PC-9 (cell line): ENCODE data around the gene TMEM63C. TPM values are rescaled to one million over a fixed set of nuclear protein-coding genes. Genes with fewer than 3 reads are reported as not detected.

Source experiments
- BruUV-seq: library from RNA; stranded (reverse); fragments of 400-500 nt; replicated peaks from 2 replicates; lab custom pipeline; 2021; lab: Mats Ljungman, UMichigan
- CTCF ChIA-PET: fragments of 300-600 bp; sonication (Branson Sonifier 250); formaldehyde crosslinking; loops from one replicate; lab custom pipeline; 2022; ENCODE audit warnings: antibody characterized with exemption; lab: Charles Lee
- POLR2A ChIA-PET: fragments of 300-600 bp; sonication (Branson Sonifier 250); formaldehyde crosslinking; loops from one replicate; lab custom pipeline; 2022; ENCODE audit warnings: antibody characterized with exemption; ENCODE audit not compliant: unreplicated experiment; lab: Charles Lee
- DNase-seq, 2 experiments: peaks; one replicate each; pipeline versions ENCODE4 v3.0.0 to v3.0.0-alpha.2; 2015 to 2022; ENCODE audit warnings: mixed read lengths in 1 of 2
- H2AFZ ChIP-seq: fragments of 200-600 bp; sonication (generic); 2 replicates; pipeline ENCODE4 v1.8.1; 2017; ENCODE audit warnings: antibody characterized with exemption
- H3F3A ChIP-seq: fragments of 200-600 bp; sonication (generic); 2 replicates; pipeline ENCODE4 v1.8.1; 2017; ENCODE audit warnings: antibody characterized with exemption, mild to moderate bottlenecking, low read depth; ENCODE audit not compliant: insufficient read depth
- H3K27ac ChIP-seq: fragments of 200-600 bp; sonication (generic); 2 replicates; pipeline ENCODE4 v1.6.1; 2016; ENCODE audit warnings: mixed run types
- H3K27me3 ChIP-seq: fragments of 200-600 bp; sonication (generic); 2 replicates; pipeline ENCODE4 v1.6.1; 2016; ENCODE audit warnings: low read depth, mixed run types; ENCODE audit not compliant: insufficient read depth
- H3K36me3 ChIP-seq: fragments of 200-600 bp; sonication (generic); 2 replicates; pipeline ENCODE4 v1.6.1; 2016; ENCODE audit warnings: low read depth, mixed run types
- H3K4me1 ChIP-seq: fragments of 200-600 bp; sonication (generic); replicated peaks from 2 replicates; pipeline ENCODE4 v1.6.1; 2016; ENCODE audit warnings: mixed run types; ENCODE audit not compliant: insufficient read depth
- H3K4me2 ChIP-seq: fragments of 200-600 bp; sonication (generic); 2 replicates; pipeline ENCODE4 v1.6.1; 2017; ENCODE audit warnings: mixed run types
- H3K4me3 ChIP-seq: fragments of 200-600 bp; sonication (generic); 2 replicates; pipeline ENCODE4 v1.6.1; 2016; ENCODE audit warnings: mixed run types
- H3K79me2 ChIP-seq: fragments of 200-600 bp; sonication (generic); 2 replicates; pipeline ENCODE4 v1.6.1; 2017; ENCODE audit warnings: low read depth, mixed run types
- H3K9me2 ChIP-seq: fragments of 200-600 bp; sonication (generic); 2 replicates; pipeline ENCODE4 v1.8.1; 2017; ENCODE audit warnings: mild to moderate bottlenecking; ENCODE audit not compliant: insufficient read depth
- H3K9me3 ChIP-seq: fragments of 200-600 bp; sonication (generic); 2 replicates; pipeline ENCODE4 v1.8.1; 2016; ENCODE audit warnings: low read depth; ENCODE audit not compliant: insufficient read depth
- H4K20me1 ChIP-seq: fragments of 200-600 bp; sonication (generic); 2 replicates; pipeline ENCODE4 v1.8.1; 2017; ENCODE audit not compliant: insufficient read depth
- EZH2 ChIP-seq: fragments of 200-600 bp; sonication (generic); IDR thresholded peaks from 2 replicates; pipeline ENCODE4 v1.8.0; 2017; ENCODE audit warnings: antibody characterized with exemption, low read depth
- intact Hi-C: fragments of 100-400 bp; cut with micrococcal nuclease; formaldehyde crosslinking; loops from one replicate; pipeline ENCODE4 v1.10.0; 2022; ENCODE audit not compliant: unreplicated experiment
- total RNA-seq: library from RNA; stranded (reverse); gene quantifications from 2 replicates; pipeline ENCODE4 v1.2.3, GENCODE V29; 2021
- TF ChIP-seq, protein P1 (sequence below): fragments of 200-600 bp; sonication (generic); conservative IDR thresholded peaks from 2 replicates; pipeline ENCODE4 v1.6.1; 2017; ENCODE audit warnings: mixed run types, antibody characterized with exemption, mild to moderate bottlenecking, moderate library complexity

Gene TMEM63C
- total RNA-seq, 1 experiment from 2014 or later: 2.2 TPM

DNA sequence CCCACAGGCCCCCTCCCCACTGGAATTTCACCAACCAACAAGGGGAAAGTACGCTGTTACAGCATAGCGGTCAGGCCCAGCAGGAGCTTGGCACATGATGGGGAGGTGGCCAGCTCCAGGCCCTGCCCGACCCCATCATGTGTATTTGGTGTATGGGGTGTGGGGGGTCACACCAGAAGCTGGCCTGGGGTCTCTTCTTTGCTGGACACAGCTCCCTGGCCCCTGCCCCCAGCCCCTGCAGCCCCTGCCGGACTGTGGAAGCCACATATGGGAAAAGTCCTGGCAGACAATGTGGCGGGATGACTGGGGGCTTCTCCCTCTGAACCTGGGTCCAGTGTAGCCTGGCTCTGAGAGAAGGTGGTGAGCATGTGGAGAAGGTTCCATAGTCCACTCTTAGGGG, 77.0 kb downstream of the TMEM63C start:
- TF ChIP-seq, protein P1, sequence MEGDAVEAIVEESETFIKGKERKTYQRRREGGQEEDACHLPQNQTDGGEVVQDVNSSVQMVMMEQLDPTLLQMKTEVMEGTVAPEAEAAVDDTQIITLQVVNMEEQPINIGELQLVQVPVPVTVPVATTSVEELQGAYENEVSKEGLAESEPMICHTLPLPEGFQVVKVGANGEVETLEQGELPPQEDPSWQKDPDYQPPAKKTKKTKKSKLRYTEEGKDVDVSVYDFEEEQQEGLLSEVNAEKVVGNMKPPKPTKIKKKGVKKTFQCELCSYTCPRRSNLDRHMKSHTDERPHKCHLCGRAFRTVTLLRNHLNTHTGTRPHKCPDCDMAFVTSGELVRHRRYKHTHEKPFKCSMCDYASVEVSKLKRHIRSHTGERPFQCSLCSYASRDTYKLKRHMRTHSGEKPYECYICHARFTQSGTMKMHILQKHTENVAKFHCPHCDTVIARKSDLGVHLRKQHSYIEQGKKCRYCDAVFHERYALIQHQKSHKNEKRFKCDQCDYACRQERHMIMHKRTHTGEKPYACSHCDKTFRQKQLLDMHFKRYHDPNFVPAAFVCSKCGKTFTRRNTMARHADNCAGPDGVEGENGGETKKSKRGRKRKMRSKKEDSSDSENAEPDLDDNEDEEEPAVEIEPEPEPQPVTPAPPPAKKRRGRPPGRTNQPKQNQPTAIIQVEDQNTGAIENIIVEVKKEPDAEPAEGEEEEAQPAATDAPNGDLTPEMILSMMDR: no peak
- TF ChIP-seq EZH2: no peak
- ChIA-PET CTCF (no interaction called here), POLR2A (no interaction called here)
- no peak overlapping the region for H3K4me2 ChIP-seq
- H3K27me3 ChIP-seq: peaks cover 100% of the 10 kb centered on the region
- intact Hi-C loops: no loop called here
- no peaks in the 10 kb centered on the region for H3K9me3 ChIP-seq
- no peak for DNase-seq
- H3K4me1 ChIP-seq: no peaks in the 10 kb centered on the region
- H3K79me2 ChIP-seq: no peaks in the 10 kb centered on the region
- H3K27ac ChIP-seq: no peak overlapping the region
- no TSS peak for BruUV-seq
- H2AFZ ChIP-seq: no peak overlapping the region
- H3K9me2 ChIP-seq: no peaks in the 10 kb centered on the region
- no peaks in the 10 kb centered on the region for H4K20me1 ChIP-seq
- H3F3A ChIP-seq: no peaks in the 10 kb centered on the region
- no peaks in the 10 kb centered on the region for H3K36me3 ChIP-seq
- no peak overlapping the region for H3K4me3 ChIP-seq

DNA sequence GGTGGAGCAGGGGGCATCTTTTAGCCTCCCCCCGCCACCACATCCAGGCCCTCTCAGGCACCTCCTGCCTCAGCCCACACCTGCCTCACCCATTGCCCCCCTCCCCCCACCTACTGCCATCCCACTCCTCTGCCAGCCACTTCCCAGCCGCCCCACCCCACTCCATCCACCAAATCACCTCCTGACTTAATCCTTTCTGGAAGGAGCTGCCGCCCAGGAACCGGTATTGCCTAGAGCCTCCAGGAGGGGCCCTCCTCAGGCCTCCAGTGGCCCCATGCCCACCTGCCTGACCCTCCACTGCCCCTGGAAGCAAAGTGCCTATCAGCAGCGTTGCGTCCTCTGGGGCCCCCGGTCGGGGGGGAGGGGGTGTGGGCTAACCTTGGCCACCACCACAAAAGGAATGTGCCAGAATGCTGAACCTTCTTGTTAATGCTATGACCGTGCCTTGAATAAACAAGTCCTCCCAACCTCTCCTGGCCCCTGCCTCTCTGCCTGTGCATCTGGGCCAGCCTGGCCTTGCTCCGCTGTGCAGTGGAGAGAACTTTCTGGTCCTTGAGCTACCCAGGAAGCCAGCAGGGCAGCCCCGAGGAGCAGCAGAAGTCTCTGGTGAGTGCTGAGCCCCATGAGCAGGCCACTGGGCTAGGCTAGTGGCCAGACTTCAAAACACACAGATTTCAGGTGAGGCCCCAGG, 77.6 kb downstream of the TMEM63C start:
- no peaks in the 10 kb centered on the region for H3K79me2 ChIP-seq
- no peaks in the 10 kb centered on the region for H3K9me2 ChIP-seq
- H3F3A ChIP-seq: no peaks in the 10 kb centered on the region
- H3K4me1 ChIP-seq: no peaks in the 10 kb centered on the region
- no peak overlapping the region for H3K27ac ChIP-seq
- H3K4me2 ChIP-seq: no peak overlapping the region
- no peak for DNase-seq
- intact Hi-C loops: no loop called here
- H3K9me3 ChIP-seq: no peaks in the 10 kb centered on the region
- H4K20me1 ChIP-seq: no peaks in the 10 kb centered on the region
- no peak overlapping the region for H3K4me3 ChIP-seq
- H3K27me3 ChIP-seq: peaks cover 100% of the 10 kb centered on the region
- ChIA-PET CTCF (no interaction called here), POLR2A (no interaction called here)
- H2AFZ ChIP-seq: no peak overlapping the region
- TF ChIP-seq EZH2: no peak
- TF ChIP-seq, protein P1: no peak
- no peaks in the 10 kb centered on the region for H3K36me3 ChIP-seq
- no TSS peak for BruUV-seq

DNA sequence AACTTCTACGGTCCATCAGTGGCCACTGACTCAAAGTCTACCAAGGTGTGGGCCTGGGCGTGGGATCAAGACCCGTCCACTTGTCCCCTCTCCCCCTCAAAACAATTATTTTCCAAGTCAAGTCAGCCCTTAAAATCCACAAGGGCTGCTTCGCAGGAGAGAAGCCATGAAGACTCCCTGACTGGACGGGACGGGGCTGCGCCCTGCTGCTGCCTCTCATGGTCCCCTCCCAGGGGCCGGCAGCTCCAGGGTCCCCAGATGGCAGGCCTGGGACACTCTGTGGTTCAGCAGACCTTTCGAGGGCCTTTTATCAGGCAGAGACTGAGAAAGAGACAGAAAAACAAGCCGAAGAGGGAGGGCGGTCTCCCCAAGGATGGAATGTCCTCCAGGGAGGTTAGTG, 78.6 kb downstream of the TMEM63C start:
- H3K36me3 ChIP-seq: no peaks in the 10 kb centered on the region
- no peaks in the 10 kb centered on the region for H3F3A ChIP-seq
- no peaks in the 10 kb centered on the region for H3K79me2 ChIP-seq
- H3K9me3 ChIP-seq: no peaks in the 10 kb centered on the region
- H3K4me2 ChIP-seq: no peak overlapping the region
- no peak overlapping the region for H3K27ac ChIP-seq
- POLR2A ChIA-PET: no interaction called here
- H2AFZ ChIP-seq: no peak overlapping the region
- H3K9me2 ChIP-seq: no peaks in the 10 kb centered on the region
- no peak for TF ChIP-seq EZH2
- TF ChIP-seq, protein P1: no peak
- H4K20me1 ChIP-seq: no peaks in the 10 kb centered on the region
- CTCF ChIA-PET: no interaction called here
- no peaks in the 10 kb centered on the region for H3K4me1 ChIP-seq
- no peak overlapping the region for H3K4me3 ChIP-seq
- H3K27me3 ChIP-seq: peaks cover 100% of the 10 kb centered on the region
- intact Hi-C loops: no loop called here
- no peak for DNase-seq
- BruUV-seq: no TSS peak
